SK-N-SH (cell line): Measurements from ENCODE around the gene PLG. TPM values are rescaled to one million over a fixed set of nuclear protein-coding genes. Genes with fewer than 3 reads are reported as not detected.

Experiments used
- CTCF ChIA-PET: fragments of 300-600, 350-600 bp; formaldehyde crosslinking; extraction: SDS; loops from one replicate; lab custom pipeline; 2021; lab: Yijun Ruan, JAX
- POLR2A ChIA-PET: fragments of 350-600 bp; sonication (Branson Sonifier 250); formaldehyde crosslinking; extraction: SDS; loops from one replicate; lab custom pipeline; 2020; ENCODE audit warnings: antibody characterized with exemption, inconsistent platforms; lab: Yijun Ruan, JAX
- DNase-seq: peaks from one replicate; pipeline ENCODE4 v3.0.0; 2012
- H2AFZ ChIP-seq: fragments of 200-600 bp; sonication (generic); 2 replicates; pipeline ENCODE4 v1.8.1; 2016; ENCODE audit warnings: antibody characterized with exemption, mild to moderate bottlenecking, low read depth
- H3F3A ChIP-seq: fragments of 200-600 bp; sonication (generic); replicated peaks from 2 replicates; pipeline ENCODE3; 2016; ENCODE audit warnings: antibody characterized with exemption, mild to moderate bottlenecking; ENCODE audit not compliant: insufficient read depth
- H3K27ac ChIP-seq, 2 experiments: fragments of 200-500 bp in 1 of 2; fragments of 200-600 bp in 1 of 2; sonication (Bioruptor generic) in 1 of 2; sonication (generic), shearing (Covaris generic) in 1 of 2; 2 replicates each; pipeline versions ENCODE4 v1.5.1 to v1.6.1; 2014 to 2016; ENCODE audit warnings: low read depth in 2 of 2, inconsistent platforms in 1 of 2, low read length in 1 of 2, mild to moderate bottlenecking in 1 of 2, mixed read lengths in 1 of 2
- H3K27me3 ChIP-seq: fragments of 200-600 bp; sonication (generic), shearing (Covaris generic); 2 replicates; pipeline ENCODE4 v1.6.1; 2016; ENCODE audit warnings: mixed run types; ENCODE audit not compliant: insufficient read depth
- H3K36me3 ChIP-seq, 2 experiments: fragments of 200-500 bp in 1 of 2; fragments of 200-600 bp in 1 of 2; sonication (Bioruptor generic) in 1 of 2; sonication (generic) in 1 of 2; replicated peaks in 1 of 2; 2 replicates each; pipeline versions ENCODE3 to v1.5.1; 2014 to 2016; ENCODE audit warnings: low read length in 1 of 2, mild to moderate bottlenecking in 1 of 2; ENCODE audit not compliant: insufficient read depth in 2 of 2, control insufficient read depth in 1 of 2
- H3K4me1 ChIP-seq, 2 experiments: fragments of 200-500 bp in 1 of 2; fragments of 200-600 bp in 1 of 2; sonication (Bioruptor generic) in 1 of 2; sonication (generic), shearing (Covaris generic) in 1 of 2; 2 replicates each; pipeline versions ENCODE4 v1.5.1 to v1.6.1; 2014 to 2016; ENCODE audit warnings: low read depth in 1 of 2, low read length in 1 of 2, mixed run types in 1 of 2; ENCODE audit not compliant: insufficient read depth in 2 of 2, control insufficient read depth in 1 of 2
- H3K4me2 ChIP-seq: fragments of 200-600 bp; sonication (generic), shearing (Covaris generic); 2 replicates; pipeline ENCODE4 v1.6.1; 2017; ENCODE audit warnings: mixed run types
- H3K4me3 ChIP-seq, 2 experiments: fragments of 200-500 bp in 1 of 2; fragments of 200-600 bp in 1 of 2; sonication (Bioruptor generic) in 1 of 2; sonication (generic), shearing (Covaris generic) in 1 of 2; 2 replicates each; pipeline versions ENCODE4 v1.5.1 to v1.8.1; 2014 to 2016; ENCODE audit warnings: low read depth in 2 of 2, inconsistent platforms in 1 of 2, low read length in 1 of 2, mild to moderate bottlenecking in 1 of 2, mixed read lengths in 1 of 2, moderate library complexity in 1 of 2
- H3K79me2 ChIP-seq: fragments of 200-600 bp; sonication (generic); 2 replicates; pipeline ENCODE4 v1.8.1; 2017; ENCODE audit warnings: mild to moderate bottlenecking; ENCODE audit not compliant: insufficient read depth
- H3K9ac ChIP-seq: fragments of 200-600 bp; sonication (generic); 2 replicates; pipeline ENCODE4 v1.6.1; 2017; ENCODE audit warnings: mixed run types
- H3K9me2 ChIP-seq: fragments of 200-600 bp; sonication (generic); 2 replicates; pipeline ENCODE4 v1.6.1; 2017; ENCODE audit warnings: mixed run types
- H3K9me3 ChIP-seq: fragments of 200-600 bp; sonication (generic); 2 replicates; pipeline ENCODE4 v1.6.1; 2017; ENCODE audit warnings: mixed run types, mild to moderate bottlenecking, moderate library complexity
- H4K20me1 ChIP-seq: fragments of 200-600 bp; sonication (generic); 2 replicates; pipeline ENCODE4 v1.6.1; 2017; ENCODE audit warnings: mild to moderate bottlenecking, mixed run types; ENCODE audit not compliant: insufficient read depth
- CTCF ChIP-seq: fragments of 200-600 bp; sonication (generic); IDR thresholded peaks from 2 replicates; pipeline ENCODE4 v1.6.1; 2017; ENCODE audit warnings: antibody characterized with exemption, mild to moderate bottlenecking, moderate library complexity
- EZH2phosphoT487 ChIP-seq: fragments of 200-600 bp; sonication (generic); IDR thresholded peaks from 2 replicates; pipeline ENCODE4 v1.6.1; 2017; ENCODE audit warnings: low read depth, mixed run types, mild to moderate bottlenecking, antibody characterized with exemption, moderate library complexity, borderline replicate concordance
- MAX ChIP-seq: IDR thresholded peaks from 2 replicates; pipeline ENCODE4 v1.4.0; 2012; ENCODE audit warnings: low read depth
- MEF2A ChIP-seq: IDR thresholded peaks from 2 replicates; pipeline ENCODE4 v1.4.0; 2012; ENCODE audit warnings: low read depth, borderline replicate concordance
- MXI1 ChIP-seq: IDR thresholded peaks from 2 replicates; pipeline ENCODE4 v1.6.1; 2012; ENCODE audit warnings: mild to moderate bottlenecking, low read depth, low read length, improper control_type of control experiment
- PBX3 ChIP-seq: IDR thresholded peaks from 2 replicates; pipeline ENCODE4; 2012
- RAD21 ChIP-seq: IDR thresholded peaks from 2 replicates; pipeline ENCODE4 v1.6.1; 2012; ENCODE audit warnings: mild to moderate bottlenecking, low read length
- RCOR1 ChIP-seq: fragments of 150-350 bp; IDR thresholded peaks from 2 replicates; pipeline ENCODE4 v1.6.1; 2017; ENCODE audit warnings: antibody characterized with exemption, low read length
- REST ChIP-seq: IDR thresholded peaks from 2 replicates; pipeline ENCODE4 v1.6.1; 2012; ENCODE audit warnings: mild to moderate bottlenecking, low read depth, low read length, moderate library complexity
- RXRA ChIP-seq: IDR thresholded peaks from 2 replicates; pipeline ENCODE4 v1.4.0; 2012; ENCODE audit warnings: low read depth, mild to moderate bottlenecking, borderline replicate concordance
- SMC3 ChIP-seq: IDR thresholded peaks from 2 replicates; pipeline ENCODE4 v1.6.1; 2012; ENCODE audit warnings: low read depth, low read length, improper control_type of control experiment
- TAF1 ChIP-seq: IDR thresholded peaks from 2 replicates; pipeline ENCODE4 v1.6.1; 2012; ENCODE audit warnings: low read depth, mild to moderate bottlenecking, low read length, moderate library complexity, borderline replicate concordance
- TEAD4 ChIP-seq: IDR thresholded peaks from 2 replicates; pipeline ENCODE4 v1.4.0; 2012; ENCODE audit warnings: mild to moderate bottlenecking, borderline replicate concordance; ENCODE audit not compliant: insufficient read depth
- USF1 ChIP-seq: IDR thresholded peaks from 2 replicates; pipeline ENCODE4 v1.4.0; 2012; ENCODE audit warnings: low read depth, borderline replicate concordance
- YY1 ChIP-seq: IDR thresholded peaks from 2 replicates; pipeline ENCODE4 v1.4.0; 2012; ENCODE audit warnings: low read depth, mild to moderate bottlenecking
- WGBS: methylation state at CpG from one replicate; pipeline ENCODE4 v1.1.6; 2017; ENCODE audit warnings: low lambda C conversion rate; 5-methylcytosine and 5-hydroxymethylcytosine counted together
- polyA plus RNA-seq, 3 experiments: library from polyadenylated mRNA; depleted of rRNA; stranded (reverse); fragments of >200 nt; gene quantifications; 2 replicates each; pipeline ENCODE4 v1.2.3, GENCODE V29; 2012

PLG gene
- polyA plus RNA-seq, 1 of the 3 experiments (the other 2 are of a cell fraction): not detected

- no peak overlapping the region; the same call in 1 of the 2 replicates for H2AFZ ChIP-seq
Observed at GRCh38 chr6:160790028-160790792, 88.2 kb downstream of the PLG start.

GRCh38 chr6:160791459-160791858, 89.4 kb downstream of the PLG start:
- Histone ChIP-seq H2AFZ (no peak overlapping the region), H3K4me3 (no peak overlapping the region), H3K4me2 (no peak overlapping the region), H3K36me3 (no peaks in the 10 kb centered on the region), H3K4me1 (no peaks in the 10 kb centered on the region), H3F3A (no peaks in the 10 kb centered on the region), H3K27me3 (no peaks in the 10 kb centered on the region; the same call in 1 of the 2 replicates), H3K9me2 (no peaks in the 10 kb centered on the region), H3K27ac (no peak overlapping the region), H3K9me3 (no peaks in the 10 kb centered on the region), H3K79me2 (no peaks in the 10 kb centered on the region), H4K20me1 (no peaks in the 10 kb centered on the region), H3K9ac (no peak overlapping the region)
- no peak for DNase-seq
- ChIA-PET CTCF (no interaction called here), POLR2A (no interaction called here)
- 25% methylated on average over 6 of the region's 6 CpGs for WGBS
- TF ChIP-seq PBX3 (no peak), EZH2phosphoT487 (no peak), RAD21 (no peak), YY1 (no peak), MEF2A (no peak), SMC3 (no peak), MAX (no peak), MXI1 (no peak), USF1 (no peak), RXRA (no peak), TAF1 (no peak), RCOR1 (no peak), REST (no peak)

More at GRCh38 chr6:160790028-160790792, 88.2 kb downstream of the PLG start:
- H3K27ac ChIP-seq: no peak overlapping the region
- TF ChIP-seq RCOR1 (no peak), MEF2A (no peak), CTCF (0 out of 2 replicates have a peak, but pooled peaks have one; percentile 15), TEAD4 (no peak), RXRA (no peak)
- H3K9me2 ChIP-seq: no peaks in the 10 kb centered on the region
- H4K20me1 ChIP-seq: no peaks in the 10 kb centered on the region
- no peaks in the 10 kb centered on the region for H3K79me2 ChIP-seq
- H3K9ac ChIP-seq: no peak overlapping the region
- no peaks in the 10 kb centered on the region for H3F3A ChIP-seq
- no peaks in the 10 kb centered on the region for H3K9me3 ChIP-seq
- H3K36me3 ChIP-seq: no peaks in the 10 kb centered on the region
- no peaks in the 10 kb centered on the region for H3K4me1 ChIP-seq
- DNase-seq: no peak
- H3K4me3 ChIP-seq: no peak overlapping the region; a peak in 1 of 4 replicates
- H3K27me3 ChIP-seq: no peaks in the 10 kb centered on the region; the same call in 1 of the 2 replicates
- H3K4me2 ChIP-seq: peak overlapping the region; percentile 48; the same call in 1 of the 2 replicates
- ChIA-PET CTCF (no interaction called here), POLR2A (no interaction called here)
- WGBS: 14% methylated on average over 7 of the region's 7 CpGs
